Endothelial cell of umbilical vein (primary cell): Measurements from ENCODE around the gene TSSC4. TPM values are rescaled to one million over a fixed set of nuclear protein-coding genes. Genes with fewer than 3 reads are reported as not detected.

Experiments used
- BruUV-seq: library from RNA; stranded (reverse); fragments of 400-500 nt; replicated peaks from 2 replicates; lab custom pipeline; 2021; lab: Mats Ljungman, UMichigan
- CTCF ChIA-PET: fragments of 300-600, 350-600 bp; sonication (Branson Sonifier 250); formaldehyde crosslinking; loops from one replicate; lab custom pipeline; 2021; ENCODE audit warnings: antibody characterized with exemption, inconsistent platforms; lab: Charles Lee
- POLR2A ChIA-PET: fragments of 300-600, 350-600 bp; sonication (Branson Sonifier 250); formaldehyde crosslinking; loops from one replicate; lab custom pipeline; 2021; ENCODE audit warnings: antibody characterized with exemption, inconsistent platforms; lab: Charles Lee
- DNase-seq: peaks from one replicate; pipeline ENCODE4 v3.0.0-alpha.2; 2011; ENCODE audit warnings: low read depth, low spot score
- FAIRE-seq: peaks from 2 replicates; lab custom pipeline; 2011; peaks lifted over from hg19 to GRCh38; lab: Jason Lieb, UNC
- H2AFZ ChIP-seq: 2 replicates; pipeline ENCODE4 v1.6.0; 2012; ENCODE audit warnings: low read depth, low read length, control low read depth, inconsistent platforms
- H3K27ac ChIP-seq: 2 replicates; pipeline ENCODE4 v1.5.1; 2011; ENCODE audit warnings: low read depth, mild to moderate bottlenecking, control low read depth, low read length, moderate library complexity; ENCODE audit not compliant: insufficient read depth
- H3K27me3 ChIP-seq, 2 experiments: 2 replicates each; pipeline versions ENCODE4 v1.6.0 to v1.6.1; 2011; ENCODE audit warnings: low read length in 2 of 2, mixed read lengths in 1 of 2; ENCODE audit not compliant: control insufficient read depth in 2 of 2, insufficient read depth in 2 of 2
- H3K36me3 ChIP-seq, 2 experiments: 2 replicates in 1 of 2; 3 replicates in 1 of 2; pipeline ENCODE4 v1.5.1; 2011; ENCODE audit warnings: low read length in 2 of 2, mild to moderate bottlenecking in 1 of 2, moderate library complexity in 1 of 2; ENCODE audit not compliant: control insufficient read depth in 2 of 2, insufficient read depth in 2 of 2; ENCODE audit errors: extremely low read depth in 1 of 2
- H3K4me1 ChIP-seq: 3 replicates; pipeline ENCODE4 v1.5.1; 2011; ENCODE audit warnings: mild to moderate bottlenecking, low read length; ENCODE audit not compliant: control insufficient read depth, insufficient read depth; ENCODE audit errors: extremely low read depth
- H3K4me2 ChIP-seq: 2 replicates; pipeline ENCODE4 v1.6.1; 2011; ENCODE audit warnings: low read length, control low read depth, mixed read lengths; ENCODE audit not compliant: insufficient read depth
- H3K4me3 ChIP-seq, 3 experiments: fragments of 200-600 bp in 1 of 3; sonication (generic), shearing (Covaris generic) in 1 of 3; replicated peaks in 1 of 3; 2 replicates each; pipeline ENCODE4 v1.5.1; 2011 to 2016; ENCODE audit warnings: control low read depth in 3 of 3, low read length in 3 of 3, mild to moderate bottlenecking in 2 of 3, inconsistent platforms in 1 of 3, low read depth in 1 of 3, moderate library complexity in 1 of 3; ENCODE audit not compliant: insufficient read depth in 1 of 3
- H3K79me2 ChIP-seq: 2 replicates; pipeline ENCODE4 v1.6.0; 2012; ENCODE audit warnings: low read length, inconsistent platforms; ENCODE audit not compliant: control insufficient read depth, insufficient read depth
- H3K9ac ChIP-seq: replicated peaks from 2 replicates; pipeline ENCODE3; 2011; ENCODE audit warnings: low read length, control low read depth; ENCODE audit not compliant: insufficient read depth; ENCODE audit errors: extremely low read depth
- H3K9me1 ChIP-seq: replicated peaks from 3 replicates; pipeline ENCODE4 v1.6.0; 2011; ENCODE audit warnings: mild to moderate bottlenecking, low read length; ENCODE audit not compliant: control insufficient read depth, insufficient read depth; ENCODE audit errors: extremely low read depth
- H3K9me3 ChIP-seq: replicated peaks from 2 replicates; pipeline ENCODE4 v1.5.1; 2012; ENCODE audit warnings: low read length, inconsistent platforms; ENCODE audit not compliant: control insufficient read depth, insufficient read depth
- H4K20me1 ChIP-seq: replicated peaks from 2 replicates; pipeline ENCODE3; 2011; ENCODE audit warnings: mild to moderate bottlenecking, low read length; ENCODE audit not compliant: control insufficient read depth, insufficient read depth; ENCODE audit errors: extremely low read depth
- EZH2 ChIP-seq: IDR thresholded peaks from 2 replicates; pipeline ENCODE4 v1.6.1; 2012; ENCODE audit warnings: borderline replicate concordance, low read depth, mild to moderate bottlenecking, moderate library complexity, low read length, inconsistent platforms; ENCODE audit not compliant: severe bottlenecking
- FOS ChIP-seq: IDR thresholded peaks from 2 replicates; pipeline ENCODE4 v1.6.1; 2011; ENCODE audit warnings: mild to moderate bottlenecking, low read length, moderate library complexity, borderline replicate concordance; ENCODE audit not compliant: insufficient read depth
- GATA2 ChIP-seq: IDR thresholded peaks from 2 replicates; pipeline ENCODE4 v1.7.0; 2011; ENCODE audit warnings: low read depth, mild to moderate bottlenecking, moderate library complexity, mixed read lengths, low read length; ENCODE audit not compliant: insufficient read length, insufficient read depth
- JUN ChIP-seq: IDR thresholded peaks from 2 replicates; pipeline ENCODE4 v1.6.1; 2011; ENCODE audit warnings: borderline replicate concordance, low read depth; ENCODE audit not compliant: insufficient read length, insufficient read depth
- MYC ChIP-seq: IDR thresholded peaks from one replicate; pipeline ENCODE4 v1.6.1; 2011; ENCODE audit warnings: mild to moderate bottlenecking, low read depth, low read length
- POLR2A ChIP-seq: IDR thresholded peaks from 2 replicates; pipeline ENCODE4 v1.6.1; 2012; ENCODE audit warnings: low read depth, mild to moderate bottlenecking, control low read depth, low read length
- POLR2AphosphoS5 ChIP-seq: IDR thresholded peaks from 2 replicates; pipeline ENCODE4 v1.6.1; 2012; ENCODE audit warnings: low read depth, mild to moderate bottlenecking, control low read depth, low read length, moderate library complexity; ENCODE audit not compliant: insufficient read depth
- dilution Hi-C: fragments of 300-500 bp; cut with MboI; formaldehyde crosslinking; loops from one replicate; pipeline ENCODE4 v1.15.0; 2019; ENCODE audit warnings: low sequenced_read_pairs; ENCODE audit not compliant: extremely low pct_ligation_motif_present
- intact Hi-C: fragments of 100-400 bp; cut with micrococcal nuclease; formaldehyde crosslinking; loops from one replicate; pipeline ENCODE4 v1.10.0; 2022
- polyA plus RNA-seq, 4 experiments: library from polyadenylated mRNA; depleted of rRNA in 3 of 4; stranded (reverse) in 3 of 4; unstranded in 1 of 4; fragments of >200 nt; gene quantifications; 2 replicates each; pipeline versions ENCODE4 v1.2.1 to v1.2.3, GENCODE V29; 2011 to 2012; ENCODE audit warnings: missing spikeins in 1 of 4
- total RNA-seq: library from RNA; stranded (reverse); gene quantifications from 2 replicates; pipeline ENCODE4 v1.2.3, GENCODE V29; 2021
- TF ChIP-seq, protein P1 (sequence below): IDR thresholded peaks from 2 replicates; pipeline ENCODE4 v1.6.1; 2011; ENCODE audit not compliant: insufficient read depth, insufficient read length
- TF ChIP-seq, protein P2 (sequence below), 2 donors: IDR thresholded peaks; 1 replicate in 1 of 2; 2 replicates in 1 of 2; pipeline ENCODE4 v1.5.1; 2011; ENCODE audit warnings: low read length in 2 of 2, mild to moderate bottlenecking in 2 of 2, moderate library complexity in 2 of 2, control low read depth in 1 of 2, inconsistent platforms in 1 of 2, low read depth in 1 of 2; ENCODE audit not compliant: insufficient read depth in 1 of 2; ENCODE audit errors: extremely low read depth in 1 of 2

The TSSC4 gene
- total and polyA plus RNA-seq, 2 donors (not counting 3 experiments of a cell fraction or from before 2014, with no cell fraction given), result 42.7 to 59.6 TPM

DNA sequence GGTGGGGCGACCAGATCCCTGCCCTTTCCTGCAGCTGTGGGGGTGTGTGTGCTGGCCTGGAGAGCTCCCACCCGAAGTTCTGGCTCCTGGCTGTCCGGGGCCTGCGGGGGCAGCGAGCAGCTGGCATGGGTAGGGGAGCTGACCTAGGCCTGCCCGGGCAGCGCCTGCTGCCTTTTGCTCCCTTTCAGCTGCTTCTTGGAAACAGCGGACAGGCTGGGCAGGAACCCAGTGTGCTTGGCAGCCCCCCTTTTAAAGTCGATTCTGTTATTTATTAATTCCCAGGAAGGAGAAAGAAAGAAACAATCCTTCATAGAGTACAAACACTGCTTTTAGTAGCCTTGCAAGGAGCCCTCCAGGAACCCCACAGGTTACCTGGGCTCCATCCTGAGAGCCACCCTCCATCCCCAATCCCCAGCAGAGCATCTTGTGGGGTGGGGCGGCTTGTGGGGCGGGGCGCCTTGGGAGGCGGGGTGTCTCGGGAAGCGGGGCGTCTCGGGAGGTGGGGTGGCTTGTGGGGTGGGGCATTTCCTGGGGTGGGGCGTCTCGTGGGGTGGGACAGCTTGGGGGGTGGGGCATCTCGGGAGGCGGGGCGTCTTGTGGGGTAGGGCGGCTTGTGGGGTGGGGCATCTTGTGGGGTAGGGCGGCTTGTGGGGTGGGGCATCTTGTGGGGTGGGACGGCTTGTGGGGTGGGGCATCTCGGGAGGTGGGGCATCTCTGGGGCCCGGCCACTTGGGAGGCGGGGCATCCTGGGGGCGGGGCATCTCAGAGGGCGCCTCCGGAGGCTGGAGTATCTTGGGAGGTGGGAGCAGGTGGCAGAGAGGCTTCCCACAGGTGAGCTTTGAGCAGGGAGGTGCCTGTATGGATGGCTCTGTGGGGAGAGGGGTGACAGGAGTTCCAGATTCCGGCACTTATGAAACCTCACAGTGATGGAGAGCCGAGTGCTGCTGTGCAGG, 16.4 kb upstream of the TSSC4 start:
- FAIRE-seq (no peak), DNase-seq (no peak)
- Histone ChIP-seq H4K20me1 (peaks cover 2% of the 10 kb centered on the region), H3K36me3 (peaks cover 2 to 4% of the 10 kb centered on the region in 2 experiments), H3K27ac (peak overlapping the region; percentile 91), H3K79me2 (peaks cover 96% of the 10 kb centered on the region), H2AFZ (no peak overlapping the region), H3K9ac (no peak overlapping the region), H3K4me1 (peaks cover 53% of the 10 kb centered on the region), H3K4me3 (no peak overlapping the region), H3K4me2 (no peak overlapping the region), H3K9me1 (no peaks in the 10 kb centered on the region), H3K27me3 (no peaks in the 10 kb centered on the region), H3K9me3 (no peaks in the 10 kb centered on the region)
- ChIA-PET CTCF (interaction anchor here (1.6 kb wide), 1 partner anchor 16 kb away, joined by 18 read pairs; the partner anchor contains the start of gene TSSC4), POLR2A (no interaction called here)
- dilution Hi-C loops, result no loop called here
- TF ChIP-seq MYC (no peak), EZH2 (no peak), GATA2 (no peak), POLR2A (no peak), FOS (no peak), POLR2AphosphoS5 (no peak), JUN (no peak)
- TF ChIP-seq, protein P1, sequence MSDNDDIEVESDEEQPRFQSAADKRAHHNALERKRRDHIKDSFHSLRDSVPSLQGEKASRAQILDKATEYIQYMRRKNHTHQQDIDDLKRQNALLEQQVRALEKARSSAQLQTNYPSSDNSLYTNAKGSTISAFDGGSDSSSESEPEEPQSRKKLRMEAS, result no peak
- TF ChIP-seq, protein P2, sequence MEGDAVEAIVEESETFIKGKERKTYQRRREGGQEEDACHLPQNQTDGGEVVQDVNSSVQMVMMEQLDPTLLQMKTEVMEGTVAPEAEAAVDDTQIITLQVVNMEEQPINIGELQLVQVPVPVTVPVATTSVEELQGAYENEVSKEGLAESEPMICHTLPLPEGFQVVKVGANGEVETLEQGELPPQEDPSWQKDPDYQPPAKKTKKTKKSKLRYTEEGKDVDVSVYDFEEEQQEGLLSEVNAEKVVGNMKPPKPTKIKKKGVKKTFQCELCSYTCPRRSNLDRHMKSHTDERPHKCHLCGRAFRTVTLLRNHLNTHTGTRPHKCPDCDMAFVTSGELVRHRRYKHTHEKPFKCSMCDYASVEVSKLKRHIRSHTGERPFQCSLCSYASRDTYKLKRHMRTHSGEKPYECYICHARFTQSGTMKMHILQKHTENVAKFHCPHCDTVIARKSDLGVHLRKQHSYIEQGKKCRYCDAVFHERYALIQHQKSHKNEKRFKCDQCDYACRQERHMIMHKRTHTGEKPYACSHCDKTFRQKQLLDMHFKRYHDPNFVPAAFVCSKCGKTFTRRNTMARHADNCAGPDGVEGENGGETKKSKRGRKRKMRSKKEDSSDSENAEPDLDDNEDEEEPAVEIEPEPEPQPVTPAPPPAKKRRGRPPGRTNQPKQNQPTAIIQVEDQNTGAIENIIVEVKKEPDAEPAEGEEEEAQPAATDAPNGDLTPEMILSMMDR (IDR thresholded peaks at IDR 0.05; ENCODE audit: extremely low read depth in 1 of 2, insufficient read depth in 1 of 2, low read depth in 1 of 2, low read length in 2 of 2), result no peak
- intact Hi-C loops, result loop anchor here (1.0 kb wide), 1 partner anchor 16 kb away; the partner anchor contains the start of gene TSSC4
- BruUV-seq, result no TSS peak
